Stimulated activated CD8-positive, alpha-beta memory T cell treated with anti-CD3 and anti-CD28 coated beads, Interleukin-12 subunit alpha, Interleukin-12 subunit beta, amount 100 ng/mL, for 1 hour (primary cell): ENCODE data around the gene JAK3.
A peak's percentile ranks its signal among the peaks of the same experiment; 100 is the strongest.
"Not testable (repeated sequence)": the region's sequence is repeated elsewhere in the genome, so short reads cannot be mapped to it uniquely, and the experiment has no call there.

Experiments used
- DNase-seq: peaks from one replicate; pipeline ENCODE4 v3.0.0-alpha.2; 2020; ENCODE audit warnings: low read depth

JAK3 gene

DNA sequence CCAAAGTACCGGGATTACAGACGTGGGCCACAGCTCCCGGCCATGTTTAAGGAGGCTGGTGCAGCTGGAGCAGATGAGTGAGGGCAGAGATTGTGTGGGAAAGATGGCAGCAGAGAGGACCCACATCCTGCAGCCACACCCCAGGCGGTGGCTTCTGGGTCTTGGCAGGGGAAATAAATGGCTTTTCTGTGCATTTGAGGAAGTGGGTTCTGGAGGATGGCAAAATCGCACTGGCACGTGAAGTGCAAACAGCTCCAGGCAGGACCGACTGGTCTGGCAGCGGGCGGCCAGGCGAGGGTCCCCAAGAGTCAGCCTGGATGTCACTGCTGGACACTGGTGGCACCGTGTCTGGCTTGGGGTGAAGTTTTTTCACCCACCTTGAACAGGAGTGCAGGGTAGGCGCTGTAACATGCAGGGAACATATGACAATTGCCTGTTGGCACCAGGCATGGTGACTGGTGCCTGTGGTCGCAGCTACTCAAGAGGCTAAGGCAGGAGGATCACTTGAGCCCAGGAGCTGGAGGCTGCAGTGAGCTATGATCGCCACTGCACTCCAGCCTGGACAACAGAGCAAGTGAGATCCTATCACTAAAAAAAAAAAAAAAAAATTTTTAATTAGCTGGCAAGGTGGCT is 44.4 kb downstream of the JAK3 start:
- no peak for DNase-seq

DNA sequence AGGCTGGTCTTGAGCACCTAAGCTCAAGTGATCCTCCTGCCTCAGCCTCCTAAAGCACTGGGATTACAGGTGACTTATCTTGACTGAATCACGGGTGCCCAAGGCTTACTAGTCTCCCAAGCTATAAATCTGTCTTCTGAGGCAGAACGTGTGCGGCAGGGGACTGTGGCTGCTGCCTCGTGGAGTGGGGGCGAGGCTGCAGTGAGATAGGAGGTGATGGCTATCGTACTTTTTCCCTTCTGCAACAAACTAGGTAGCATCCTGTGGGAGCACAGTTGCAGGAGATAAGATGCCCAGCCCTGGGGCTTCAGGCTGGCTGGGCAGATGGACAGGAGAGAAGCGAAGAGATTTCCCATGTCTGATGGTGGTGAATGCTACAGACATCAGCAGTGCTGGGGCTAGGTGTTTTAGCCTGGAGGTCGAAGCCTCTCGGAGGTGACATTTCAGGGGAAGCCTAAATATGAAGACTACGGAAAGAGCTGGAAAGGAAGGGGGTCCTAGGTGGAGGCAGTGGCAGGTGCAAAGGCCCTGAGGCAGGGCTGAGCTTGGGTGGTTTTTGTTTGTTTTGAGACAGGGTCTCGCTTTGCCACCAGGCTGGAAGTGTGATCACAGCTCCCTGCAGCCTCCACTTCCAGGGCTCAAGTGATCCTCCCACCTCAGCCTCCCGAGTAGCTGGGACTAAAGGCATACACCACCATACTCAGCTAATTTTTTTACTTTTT is 45.5 kb downstream of the JAK3 start:
- no peak for DNase-seq

DNA sequence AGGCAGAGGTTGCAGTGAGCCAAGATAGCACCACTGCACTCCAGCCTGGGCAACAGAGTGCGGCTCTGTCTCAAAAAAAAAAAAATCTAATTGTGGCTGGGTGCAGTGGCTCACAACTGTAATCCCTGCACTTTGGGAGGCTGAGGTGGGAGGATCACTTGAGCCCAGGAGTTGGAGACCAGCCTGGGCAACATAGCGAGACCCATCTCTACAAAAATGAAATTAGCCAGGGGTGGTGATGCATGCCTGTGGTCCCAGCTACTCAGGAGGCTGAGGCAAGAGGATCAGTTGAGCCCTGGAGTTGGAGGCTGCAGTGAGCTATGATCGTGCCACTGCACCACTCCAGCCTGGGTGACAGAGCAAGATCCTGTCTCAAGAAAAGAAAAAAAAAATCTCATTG is 49.2 kb downstream of the JAK3 start:
- DNase-seq, result not testable (repeated sequence)

DNA sequence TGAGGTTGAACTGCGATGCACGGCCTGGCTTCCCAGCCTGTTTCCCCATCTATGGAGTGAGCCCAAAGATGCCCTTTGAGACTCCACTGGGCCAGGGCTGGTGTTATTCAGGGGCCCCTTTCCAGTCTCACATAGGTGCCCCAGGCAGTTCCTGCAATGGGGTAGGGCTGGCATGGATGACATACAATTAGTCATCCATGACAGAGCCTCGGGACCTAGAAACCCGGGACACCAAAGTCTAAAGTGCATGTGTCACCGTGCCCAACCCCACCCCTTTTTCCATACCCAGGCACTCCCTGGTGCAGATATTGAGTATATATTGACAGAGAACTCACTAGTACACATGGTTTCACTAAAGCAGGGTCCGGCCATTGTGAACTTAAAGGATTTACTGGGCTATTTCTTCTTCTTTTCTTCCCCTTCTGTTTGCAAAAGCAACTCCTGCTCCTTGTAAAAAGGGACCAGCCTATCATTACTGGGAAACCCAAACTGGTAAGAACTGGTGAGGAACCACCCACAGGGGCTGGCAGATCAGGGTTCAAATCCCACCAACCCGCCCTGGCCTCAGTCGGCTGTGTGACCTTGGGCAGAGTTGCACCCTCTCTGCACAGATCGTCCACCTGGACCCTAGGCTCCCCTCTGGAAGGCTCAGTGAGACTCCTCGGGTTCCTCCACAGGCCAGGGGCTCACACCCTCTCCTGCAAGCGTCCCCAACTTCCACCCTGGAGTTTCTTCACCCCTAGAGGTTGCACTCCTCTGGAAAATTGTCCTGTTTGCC is 50.2 kb downstream of the JAK3 start:
- DNase-seq, result no peak

DNA sequence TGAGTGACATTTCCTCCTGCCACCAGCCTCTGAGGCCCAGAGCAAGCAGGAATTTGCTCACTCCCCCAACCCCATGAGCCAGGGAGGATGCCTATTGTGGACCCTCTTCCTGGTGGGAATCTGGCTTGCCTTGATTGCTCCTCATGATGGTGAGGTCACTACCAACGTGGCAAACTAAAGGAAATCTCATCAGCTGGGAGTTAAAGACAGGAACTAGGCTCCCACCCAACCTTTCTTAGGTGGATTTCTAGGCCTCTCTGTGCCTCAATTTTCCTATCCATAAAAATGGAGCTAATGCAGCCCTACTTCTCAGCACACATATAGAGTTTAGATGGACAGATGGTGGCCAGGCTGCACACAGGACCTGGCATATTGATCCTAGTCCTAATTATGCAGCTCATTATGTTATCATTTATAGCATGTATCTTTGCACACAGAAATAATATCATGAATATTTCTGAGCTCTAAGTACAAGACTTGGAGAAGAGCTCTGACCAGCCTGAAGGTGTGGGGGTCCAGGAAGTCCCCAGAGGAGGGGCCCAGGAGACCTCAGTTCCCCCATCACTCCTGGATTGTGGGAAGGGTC is 50.9 kb downstream of the JAK3 start:
- no peak for DNase-seq

DNA sequence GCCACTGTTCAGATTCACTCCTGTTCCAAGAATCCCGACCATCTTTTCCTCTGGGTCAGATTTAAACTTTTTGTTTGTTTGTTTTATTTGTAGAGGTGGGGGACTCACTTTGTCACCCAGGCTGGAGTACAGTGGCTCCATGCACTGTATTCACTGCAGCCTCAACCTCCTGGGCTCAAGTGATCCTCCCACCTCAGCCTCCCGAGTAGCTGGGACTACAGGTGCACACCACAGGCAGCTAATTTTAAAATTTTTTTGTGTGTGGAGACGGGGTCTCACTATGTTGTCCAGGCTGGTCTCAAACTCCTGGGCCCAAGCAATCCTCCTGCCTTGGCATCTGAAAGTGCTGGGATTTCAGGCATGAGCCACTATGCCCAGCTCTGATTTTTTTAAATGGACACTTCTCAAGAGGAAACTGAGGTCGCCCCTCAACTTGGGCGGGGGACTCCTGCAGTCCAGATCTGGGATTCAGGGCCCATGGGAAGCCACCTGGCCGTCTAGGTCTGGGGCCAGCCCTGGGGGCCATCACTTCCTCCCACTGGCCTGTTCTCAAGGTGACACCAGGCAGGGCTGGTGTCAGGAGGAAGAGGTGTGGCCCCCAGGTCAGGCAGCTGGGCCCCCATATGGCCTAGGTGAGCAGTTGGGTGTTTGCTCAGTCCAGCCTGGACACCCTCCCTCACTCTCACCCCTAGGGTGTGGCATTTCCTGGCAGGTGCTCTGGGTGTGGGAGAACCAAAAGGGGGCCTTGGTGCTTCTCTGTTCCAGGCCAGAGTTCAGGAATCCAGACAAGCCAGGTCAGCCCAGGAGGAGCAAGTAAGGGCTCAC is 51.6 kb downstream of the JAK3 start:
- no peak for DNase-seq

DNA sequence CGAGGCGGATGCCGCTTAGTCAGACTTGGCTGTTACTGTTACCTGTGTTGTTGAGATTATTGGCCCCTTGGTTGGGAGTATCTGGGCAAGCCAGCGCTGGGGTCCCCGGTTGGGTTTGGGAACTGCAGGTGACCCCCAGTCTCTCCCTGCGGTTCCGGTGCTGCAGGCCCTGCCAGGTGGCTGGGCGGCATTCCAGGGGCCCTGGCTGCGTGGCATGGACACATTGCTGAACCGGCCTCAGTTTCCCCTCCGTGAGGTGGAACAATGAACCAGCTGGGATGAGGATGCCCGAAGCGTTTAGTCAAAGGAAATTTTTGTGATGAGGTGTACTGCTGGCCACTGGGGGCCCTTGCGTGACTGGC is 52.3 kb downstream of the JAK3 start:
- DNase-seq, result no peak

DNA sequence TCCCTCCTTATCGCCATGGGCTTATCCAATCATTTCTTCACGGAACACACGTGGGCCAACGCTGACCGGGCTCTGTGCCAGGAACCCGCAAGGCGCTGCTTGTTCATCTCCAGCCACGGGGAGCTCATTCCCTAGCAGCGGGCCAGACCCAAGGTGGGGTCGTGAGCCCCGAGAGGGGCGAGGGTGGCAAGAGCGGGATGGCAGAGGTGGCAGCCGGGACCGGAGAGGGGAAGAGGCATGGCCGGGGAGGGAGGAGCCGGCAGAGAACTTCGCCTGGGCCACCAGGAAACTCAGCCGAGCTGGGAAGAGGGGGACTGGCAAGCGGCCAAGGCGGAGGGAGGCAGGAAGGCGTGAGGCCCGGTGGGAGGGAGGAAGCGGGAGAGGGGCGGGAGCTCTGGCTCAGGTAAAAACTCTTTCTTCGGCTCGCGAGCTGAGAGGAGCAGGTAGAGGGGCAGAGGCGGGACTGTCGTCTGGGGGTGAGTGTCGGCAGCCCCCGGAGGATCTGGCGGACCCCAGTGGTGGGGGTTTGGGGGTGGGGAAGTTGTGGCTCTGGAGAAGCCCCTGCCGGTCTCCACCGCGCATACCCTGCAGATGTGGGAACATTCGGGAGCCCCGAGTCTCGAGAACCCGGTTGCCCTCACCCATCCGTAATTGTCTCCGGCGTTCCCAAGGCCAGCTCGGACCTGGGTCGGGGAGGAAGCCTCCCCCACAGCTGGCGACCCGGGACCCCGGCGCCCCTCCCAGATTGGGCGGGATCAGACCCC is 52.9 kb downstream of the JAK3 start, which contains the start of gene B3GNT3:
TSS of gene B3GNT3 (plus strand) at position 408 of the 764 bp plus-strand sequence. CDS start 12,670 bp downstream, outside the sequence.
- no peak for DNase-seq

DNA sequence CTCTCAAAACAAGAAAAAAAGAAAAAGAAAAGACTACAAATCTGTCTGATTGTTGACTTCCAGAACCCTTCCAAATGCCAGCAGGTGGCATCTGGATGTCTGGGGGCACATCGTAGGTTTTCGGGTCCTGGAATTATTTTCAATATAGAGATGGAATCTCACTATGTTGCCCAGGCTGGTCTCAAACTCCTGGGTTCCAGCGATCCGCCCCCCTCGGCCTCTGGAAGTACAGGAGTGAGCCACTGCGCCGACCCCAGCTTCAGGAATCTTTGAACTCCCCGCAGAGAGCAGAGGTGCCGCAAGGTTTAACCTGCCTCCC is 53.4 kb downstream of the JAK3 start:
- no peak for DNase-seq

DNA sequence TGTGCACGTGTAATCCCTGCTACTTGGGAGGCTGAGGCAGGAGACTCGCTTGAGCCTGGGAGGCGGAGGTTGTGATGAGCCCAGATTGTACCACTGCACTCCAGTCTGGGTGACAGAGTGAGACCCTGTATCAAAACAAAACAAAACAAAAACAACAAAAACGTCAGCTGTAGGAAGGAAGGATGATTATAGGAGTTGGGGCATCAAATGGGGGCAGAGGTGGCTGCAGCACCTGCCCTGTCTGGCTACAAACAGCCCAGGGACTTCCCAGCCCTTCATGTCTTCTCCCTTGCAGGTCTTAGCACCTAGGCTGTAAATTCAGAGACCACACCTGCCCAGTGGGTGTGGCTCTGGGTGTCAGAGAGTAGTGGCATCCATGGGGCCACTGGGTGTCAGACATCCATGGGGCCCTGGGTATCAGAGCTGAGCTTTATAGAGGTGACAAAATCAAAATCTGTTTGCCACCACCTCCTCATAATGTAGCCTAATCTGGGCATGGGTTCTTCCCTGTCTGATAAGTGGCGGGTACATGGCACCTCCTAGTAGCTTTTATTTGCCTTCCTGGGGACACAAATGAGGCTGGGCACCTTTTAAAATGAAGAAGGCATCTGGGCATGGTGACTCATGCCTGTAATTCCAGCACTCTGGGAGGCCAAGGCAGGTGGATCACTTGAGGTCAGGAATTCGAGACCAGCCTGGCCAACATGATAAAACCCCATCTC is 57.6 kb downstream of the JAK3 start:
- no peak for DNase-seq

DNA sequence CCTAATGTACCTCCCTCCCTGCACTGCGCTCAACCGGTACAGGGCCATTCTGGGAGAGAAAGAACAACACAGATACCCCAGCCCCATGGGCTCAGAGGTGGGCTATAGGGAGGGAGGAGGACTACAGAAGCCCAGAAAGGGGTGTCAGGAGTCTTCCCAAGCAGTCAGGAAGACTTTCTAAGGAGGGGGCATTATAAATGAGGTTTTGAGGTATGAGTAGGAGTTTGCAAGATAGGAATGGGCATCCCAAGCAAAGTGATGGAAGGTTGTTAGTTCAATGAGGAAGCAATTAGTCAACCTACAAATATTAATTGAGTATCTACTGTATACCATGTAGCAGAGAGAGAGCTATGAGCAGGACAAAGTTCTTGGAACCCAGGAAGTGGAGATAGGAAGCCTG is 59.1 kb downstream of the JAK3 start:
- DNase-seq, result no peak

DNA sequence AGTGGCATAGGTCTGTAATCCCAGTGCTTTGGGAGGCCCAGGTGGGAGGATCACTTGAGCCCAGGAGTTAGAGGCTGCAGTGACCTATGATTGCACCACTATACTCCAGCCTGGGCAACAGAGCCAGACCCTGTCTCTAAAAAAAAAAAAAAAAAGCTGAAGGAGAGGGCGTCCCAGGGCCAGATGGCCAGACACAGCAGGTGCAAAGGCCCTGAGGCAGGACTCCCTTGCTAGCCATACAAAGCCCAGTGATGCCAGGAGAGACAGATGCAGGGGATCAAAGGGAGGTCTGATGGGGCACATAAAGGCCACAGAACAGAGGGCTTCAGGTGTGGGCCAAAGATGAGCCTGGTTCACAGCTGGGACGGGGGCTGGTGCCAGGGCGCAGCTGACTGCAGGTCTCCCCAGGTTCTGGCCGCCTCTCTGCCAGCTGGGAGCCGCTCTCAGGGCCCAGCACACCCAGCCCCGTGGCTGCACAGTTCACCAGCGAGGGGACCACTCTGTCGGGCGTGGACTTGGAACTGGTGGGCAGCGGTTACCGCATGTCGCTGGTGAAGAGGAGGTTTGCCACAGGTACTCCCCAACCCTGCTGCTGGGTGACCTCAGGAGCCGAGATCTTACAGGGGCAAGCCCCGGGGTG is 60.4 kb downstream of the JAK3 start:
- no peak for DNase-seq

DNA sequence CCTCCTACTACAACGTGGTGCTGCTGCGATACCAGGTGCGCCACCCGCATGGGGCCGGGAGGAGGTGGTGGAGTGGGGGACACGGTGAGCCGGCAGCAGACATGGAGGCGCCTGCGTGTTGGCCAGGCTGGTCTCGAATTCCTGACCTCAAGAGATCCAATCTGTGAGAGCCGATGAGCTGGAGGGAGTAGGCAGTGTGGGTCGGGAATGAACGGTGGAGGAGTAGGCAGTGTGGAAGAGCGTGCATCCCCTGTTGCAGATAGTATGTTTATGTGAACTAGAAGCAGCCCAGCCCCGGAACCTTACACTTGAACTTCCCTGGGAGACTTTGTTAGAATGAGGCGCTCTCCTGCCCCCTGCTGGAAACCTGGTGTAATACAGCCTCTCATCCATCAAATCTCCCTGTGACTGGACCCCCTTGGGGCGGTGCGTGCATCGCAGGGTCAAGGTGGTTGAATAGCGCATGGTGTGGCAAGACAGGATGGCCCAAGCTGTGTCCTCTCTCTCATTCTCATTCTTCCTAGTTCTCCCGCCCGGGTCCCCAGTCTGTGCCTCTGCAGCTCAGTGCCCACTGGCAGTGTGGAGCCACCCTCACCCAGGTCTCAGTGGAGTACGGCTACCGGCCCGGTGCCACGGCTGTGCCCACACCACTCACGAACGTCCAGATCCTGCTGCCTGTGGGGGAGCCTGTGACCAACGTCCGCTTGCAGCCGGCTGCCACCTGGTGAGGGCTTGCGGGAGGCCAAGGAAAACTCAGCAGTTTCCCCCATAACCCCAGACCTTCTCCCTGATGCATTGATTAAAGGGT is 63.4 kb downstream of the JAK3 start:
- peak; percentile 57 for DNase-seq

DNA sequence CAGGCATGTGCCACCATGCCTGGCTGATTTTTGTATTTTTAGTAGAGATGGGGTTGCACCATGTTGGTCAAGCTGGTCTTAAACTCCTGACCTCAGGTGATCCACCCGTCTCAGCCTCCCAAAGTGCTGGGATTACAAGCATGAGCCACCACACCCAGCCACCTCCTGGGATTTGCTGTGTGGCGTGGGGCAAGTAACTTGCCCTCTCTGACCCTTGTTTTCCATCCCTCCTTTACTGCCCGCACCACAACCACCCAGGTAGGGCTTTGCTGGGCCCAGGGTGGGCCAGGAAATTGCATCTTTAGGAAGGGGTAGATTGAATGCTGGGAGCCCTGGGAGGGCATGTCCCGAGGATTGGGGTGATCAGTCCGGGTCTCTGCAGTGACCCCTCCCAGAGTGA is 64.1 kb downstream of the JAK3 start:
- not testable (repeated sequence) for DNase-seq

DNA sequence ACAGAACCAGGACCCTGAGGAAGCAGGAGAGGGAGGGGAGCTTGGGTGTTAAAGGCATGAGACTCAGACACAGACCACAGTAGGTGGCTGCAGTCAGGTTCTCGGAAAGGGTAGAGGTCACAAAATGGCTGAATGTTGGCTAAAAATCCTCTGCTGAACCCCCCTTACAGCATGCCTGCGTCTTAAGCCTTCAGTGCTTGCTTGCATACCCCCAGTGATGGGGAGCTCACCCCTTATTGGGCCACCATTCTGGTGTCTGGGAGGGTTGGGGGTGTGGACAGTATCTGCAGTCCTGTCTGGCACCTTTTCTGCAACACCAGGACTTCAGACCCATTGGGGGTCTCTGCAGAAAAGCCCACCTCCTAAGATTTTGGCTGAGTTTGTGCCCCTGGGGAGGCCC is 67.0 kb downstream of the JAK3 start:
- DNase-seq, result no peak

DNA sequence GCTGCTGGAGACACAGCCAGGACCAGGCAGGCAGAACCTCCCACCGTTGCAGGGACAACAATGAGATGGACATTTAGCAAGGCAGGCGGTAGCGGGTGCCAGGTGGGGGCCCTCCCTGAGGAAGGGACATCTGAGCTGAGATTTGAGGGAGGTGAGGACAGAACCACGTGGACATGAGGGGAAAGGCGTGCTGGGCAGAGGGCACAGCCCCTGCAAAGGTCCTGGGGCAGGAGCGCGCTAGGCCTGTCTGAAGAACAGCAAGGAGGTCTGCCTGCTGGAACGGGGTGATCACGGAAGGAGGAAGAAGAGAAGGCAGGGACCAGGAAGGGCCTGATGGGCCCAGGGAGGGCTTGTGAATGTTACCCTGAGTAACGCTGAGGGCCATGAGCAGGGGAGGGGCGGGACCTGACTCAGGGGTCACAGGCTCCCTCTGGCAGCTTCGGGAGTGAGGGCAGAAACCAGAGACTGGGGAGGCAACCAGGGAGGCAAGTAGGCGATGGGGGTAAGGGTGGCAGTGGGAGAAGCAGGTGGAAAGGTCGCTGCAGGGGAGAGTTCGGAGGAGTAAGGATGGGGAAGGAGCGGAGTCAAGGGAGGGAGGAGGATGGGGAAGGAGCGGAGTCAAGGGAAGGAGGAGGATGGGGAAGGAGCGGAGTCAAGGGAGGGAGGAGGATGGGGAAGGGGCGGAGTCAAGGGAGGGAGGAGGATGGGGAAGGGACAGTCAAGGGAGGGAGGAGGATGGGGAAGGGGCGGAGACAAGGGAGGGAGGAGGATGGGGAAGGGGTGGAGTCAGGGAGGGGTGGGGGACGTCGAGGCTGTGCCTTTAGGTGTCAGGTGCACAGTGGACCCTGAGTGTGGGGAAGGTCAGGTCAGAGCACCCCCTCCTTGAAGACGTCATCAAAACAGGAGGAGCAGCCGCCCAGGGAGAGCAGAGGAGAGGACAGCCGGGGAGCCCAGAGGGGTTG is 68.5 kb downstream of the JAK3 start:
- no peak for DNase-seq

DNA sequence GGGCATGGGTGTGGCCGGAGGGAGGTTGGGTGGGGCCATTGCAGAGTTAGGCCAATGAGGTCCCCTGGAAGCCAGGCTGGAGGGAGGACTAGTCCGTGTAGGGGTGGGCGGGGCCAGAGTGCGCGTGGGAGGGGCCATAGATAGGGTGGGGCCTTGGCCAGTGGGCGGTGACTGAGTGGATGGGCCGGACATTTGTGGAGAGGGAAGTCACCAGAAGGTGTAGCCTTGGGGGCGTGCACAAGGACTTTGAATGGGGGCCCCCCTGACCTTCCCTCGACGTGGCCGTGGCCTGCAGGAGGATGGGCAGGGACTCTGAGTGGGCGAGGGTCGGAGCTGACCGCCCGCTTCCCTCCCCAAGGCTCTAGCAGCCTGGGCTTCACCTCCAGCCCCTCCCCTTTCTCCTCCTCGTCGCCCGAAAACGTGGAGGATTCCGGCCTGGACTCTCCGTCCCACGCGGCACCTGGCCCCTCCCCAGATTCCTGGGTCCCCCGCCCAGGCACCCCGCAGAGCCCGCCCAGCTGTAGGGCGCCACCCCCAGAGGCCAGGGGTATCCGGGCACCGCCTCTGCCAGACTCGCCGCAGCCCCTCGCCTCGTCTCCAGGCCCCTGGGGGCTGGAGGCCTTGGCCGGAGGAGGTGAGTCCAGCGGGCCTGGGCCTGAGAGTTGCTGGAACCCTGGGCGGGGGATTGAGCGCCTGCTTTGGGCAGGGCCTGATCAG is 69.4 kb downstream of the JAK3 start:
- no peak for DNase-seq
